GM19240 (cell line): ENCODE measurements around the gene EIF2B4.
A peak's percentile ranks its signal among the peaks of the same experiment; 100 is the strongest.
"Not testable (repeated sequence)": the region's sequence is repeated elsewhere in the genome, so short reads cannot be mapped to it uniquely, and the experiment has no call there.

ENCODE experiments used
- DNase-seq: peaks from one replicate; pipeline ENCODE4 v3.0.0; 2011; ENCODE audit warnings: low spot score; ENCODE audit not compliant: insufficient read length

Gene EIF2B4

GRCh38 chr2:27378096-27378808 lies 8.1 kb upstream of the EIF2B4 start:
- DNase-seq, result no peak

DNA sequence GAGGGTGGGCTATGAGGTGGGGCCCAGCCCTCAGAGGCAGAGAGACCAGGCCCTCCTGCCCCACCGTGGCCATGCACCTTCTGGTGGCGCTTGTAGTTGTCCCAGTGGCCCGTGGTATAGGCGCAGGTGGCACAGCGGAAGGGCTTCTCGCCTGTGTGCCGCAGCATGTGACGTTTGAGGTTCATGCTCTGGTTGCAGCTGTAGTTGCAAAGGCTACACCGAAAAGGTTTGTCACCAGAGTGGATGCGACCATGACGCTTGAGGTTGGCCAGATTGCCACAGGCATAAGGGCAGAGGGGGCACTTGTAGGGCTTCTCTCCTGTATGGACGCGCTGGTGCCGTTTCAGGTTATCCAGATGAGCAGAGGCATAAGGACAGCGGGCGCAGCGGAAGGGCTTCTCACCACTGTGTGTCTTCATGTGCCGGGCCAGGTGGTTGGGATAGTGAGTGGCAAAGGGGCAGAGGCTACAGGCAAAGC lies 7.5 kb upstream of the EIF2B4 start:
- no peak for DNase-seq

GRCh38 chr2:27376866-27377617 lies 6.9 kb upstream of the EIF2B4 start:
- DNase-seq, result no peak

DNA sequence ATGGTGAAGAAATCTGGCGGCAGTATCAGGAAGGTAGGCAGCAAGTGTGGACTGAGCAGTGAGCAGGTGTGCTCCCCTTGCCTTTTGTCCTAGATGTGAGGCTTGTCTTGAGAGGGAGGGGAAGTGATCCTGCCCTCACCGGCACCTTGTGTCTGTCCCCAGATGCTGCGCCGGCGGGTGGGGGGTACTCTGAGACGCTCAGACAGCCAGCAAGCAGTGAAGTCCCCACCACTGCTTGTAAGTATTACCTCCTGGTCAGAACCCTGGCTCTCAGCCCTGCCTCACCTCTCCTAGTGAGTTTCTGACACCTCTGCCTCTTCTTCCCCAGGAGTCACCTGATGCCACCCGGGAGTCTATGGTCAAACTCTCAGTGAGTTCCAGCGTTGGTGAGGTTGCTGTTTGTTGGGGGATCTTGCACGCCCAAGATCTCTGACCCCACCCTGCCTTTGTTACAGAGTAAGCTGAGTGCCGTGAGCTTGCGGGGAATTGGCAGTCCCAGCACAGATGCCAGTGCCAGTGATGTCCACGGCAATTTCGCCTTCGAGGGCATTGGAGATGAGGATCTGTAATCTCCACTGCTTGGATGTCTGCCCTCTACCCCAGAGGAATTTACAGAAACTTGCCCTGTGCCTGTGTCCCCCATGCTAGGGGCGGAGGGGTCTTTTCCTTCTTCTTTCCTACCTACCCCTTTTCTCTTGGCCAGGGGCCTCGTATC lies 6.2 kb upstream of the EIF2B4 start:
- DNase-seq, result no peak

GRCh38 chr2:27375513-27376099 lies 5.5 kb upstream of the EIF2B4 start:
- no peak for DNase-seq

- no peak for DNase-seq
Observed at GRCh38 chr2:27373567-27373966, 3.4 kb upstream of the EIF2B4 start.

DNA sequence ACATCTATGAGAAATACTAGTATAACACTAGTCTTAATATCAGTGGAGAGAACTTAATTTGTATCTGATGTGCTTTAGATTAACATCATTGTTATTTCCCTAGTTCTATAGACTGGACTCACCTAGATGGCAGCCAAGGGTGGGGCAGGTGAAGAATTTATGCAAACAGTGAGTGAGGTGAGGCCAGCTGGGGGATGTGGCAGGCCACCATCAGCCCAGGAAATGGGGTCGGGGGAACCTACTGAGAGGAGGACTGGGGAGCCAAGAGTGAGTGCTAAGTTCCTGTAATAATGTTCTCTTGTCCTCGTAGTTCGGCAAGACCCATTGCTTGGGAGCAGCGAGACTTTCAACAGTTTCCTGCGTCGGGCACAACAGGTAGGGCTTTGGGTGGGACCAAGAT lies 2.8 kb upstream of the EIF2B4 start:
- no peak for DNase-seq

DNA sequence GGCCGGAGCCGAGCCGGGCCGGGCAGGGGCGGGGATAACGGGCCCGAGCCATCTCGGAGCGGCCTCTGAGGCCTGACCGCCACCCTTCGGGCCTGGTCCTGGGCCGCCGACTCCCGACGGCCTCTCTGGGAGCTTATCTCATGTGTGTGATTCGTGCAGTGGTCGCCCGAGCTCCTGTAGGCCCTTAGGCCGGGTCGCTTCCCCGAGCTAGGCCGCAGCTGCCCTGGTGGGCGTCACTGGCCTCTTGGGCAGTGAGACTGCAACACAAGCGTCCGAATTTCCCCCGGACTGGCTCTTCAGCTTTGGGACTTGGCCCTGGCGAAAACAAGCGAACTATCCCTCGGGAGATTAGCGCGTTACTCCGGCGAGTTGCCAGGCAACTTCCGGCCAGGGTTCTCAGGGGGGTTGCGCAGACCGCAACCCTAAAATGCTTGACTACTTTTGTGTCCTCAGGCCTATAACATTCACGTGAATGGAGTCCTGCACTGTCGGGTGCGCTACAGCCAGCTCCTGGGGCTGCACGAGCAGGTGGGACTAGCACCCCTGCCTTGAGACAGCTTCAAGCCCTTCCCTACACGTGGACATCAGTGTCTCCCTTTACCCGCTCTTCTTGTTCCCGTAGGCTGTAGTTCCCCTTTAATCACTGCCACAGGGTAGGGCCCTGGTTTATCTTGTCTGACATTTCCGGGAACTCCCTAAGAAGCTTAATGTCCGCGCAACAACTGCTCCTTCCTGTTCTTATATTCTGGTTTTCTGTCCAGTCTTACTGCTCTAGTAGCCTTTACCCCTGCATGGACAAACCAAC lies 880 bp upstream of the EIF2B4 start:
- DNase-seq, result no peak

DNA sequence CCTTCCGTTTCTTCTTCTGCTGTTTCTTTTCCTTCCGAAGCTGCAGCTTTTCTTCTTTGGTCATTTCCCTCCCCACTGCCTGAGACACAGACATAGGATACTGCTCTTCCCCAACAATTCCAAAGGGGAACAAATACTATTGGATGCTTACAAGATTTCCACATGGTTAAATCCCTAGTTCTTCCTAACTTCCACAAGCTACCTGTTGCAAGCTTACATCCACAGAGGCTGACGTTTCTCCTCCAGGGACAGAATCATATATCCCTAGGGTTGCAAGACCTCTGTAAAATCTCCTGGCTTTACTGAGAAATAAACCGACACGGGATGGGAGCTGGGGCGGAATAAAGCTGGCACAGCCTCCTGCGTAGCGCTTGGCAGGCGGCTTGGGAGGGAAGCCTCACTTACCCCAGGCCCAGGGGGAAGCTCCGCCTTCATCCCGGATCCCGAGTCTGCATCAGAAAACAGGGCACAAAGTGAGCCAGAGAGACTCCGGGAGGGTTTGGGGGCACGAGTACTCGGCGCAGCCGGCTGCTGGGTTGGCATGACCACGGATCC lies 590 bp downstream of the EIF2B4 start:
- no peak for DNase-seq

GRCh38 chr2:27363933-27364332 lies 6.2 kb downstream of the EIF2B4 start:
- no peak for DNase-seq

DNA sequence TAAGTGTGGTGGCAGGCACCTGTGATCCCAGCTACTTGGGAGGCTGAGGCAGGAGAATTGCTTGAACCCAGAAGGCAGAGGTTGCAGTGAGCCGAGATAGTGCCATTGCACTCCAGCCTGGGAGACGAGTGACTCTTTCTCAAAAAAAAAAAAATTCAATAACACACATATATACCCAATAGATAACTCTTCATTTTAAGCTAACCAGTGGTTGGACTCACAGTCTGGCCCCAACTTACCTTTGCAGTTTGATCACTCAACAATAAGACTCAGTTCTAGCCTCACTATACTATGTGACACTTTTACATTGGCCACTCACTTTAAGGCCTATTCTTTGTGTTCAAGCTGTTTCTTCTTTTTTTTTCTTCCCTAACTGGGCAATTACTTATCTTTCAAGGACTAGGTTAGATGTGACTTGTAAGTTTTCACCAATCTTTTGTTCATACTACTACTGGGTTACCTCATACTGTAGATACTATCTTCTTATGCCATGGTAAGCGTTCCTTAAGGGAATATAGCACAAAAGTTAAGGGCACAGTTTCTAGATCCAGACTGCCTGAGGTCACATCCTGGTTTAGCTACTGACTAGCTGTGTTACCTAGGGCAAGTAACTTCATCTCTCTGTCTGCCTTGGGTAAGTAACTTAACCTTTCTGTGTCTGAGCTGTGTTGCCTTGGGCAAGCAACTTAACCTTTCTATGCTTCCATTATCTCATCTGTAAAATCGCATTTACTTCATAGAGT lies 7.3 kb downstream of the EIF2B4 start:
- DNase-seq, result no peak

DNA sequence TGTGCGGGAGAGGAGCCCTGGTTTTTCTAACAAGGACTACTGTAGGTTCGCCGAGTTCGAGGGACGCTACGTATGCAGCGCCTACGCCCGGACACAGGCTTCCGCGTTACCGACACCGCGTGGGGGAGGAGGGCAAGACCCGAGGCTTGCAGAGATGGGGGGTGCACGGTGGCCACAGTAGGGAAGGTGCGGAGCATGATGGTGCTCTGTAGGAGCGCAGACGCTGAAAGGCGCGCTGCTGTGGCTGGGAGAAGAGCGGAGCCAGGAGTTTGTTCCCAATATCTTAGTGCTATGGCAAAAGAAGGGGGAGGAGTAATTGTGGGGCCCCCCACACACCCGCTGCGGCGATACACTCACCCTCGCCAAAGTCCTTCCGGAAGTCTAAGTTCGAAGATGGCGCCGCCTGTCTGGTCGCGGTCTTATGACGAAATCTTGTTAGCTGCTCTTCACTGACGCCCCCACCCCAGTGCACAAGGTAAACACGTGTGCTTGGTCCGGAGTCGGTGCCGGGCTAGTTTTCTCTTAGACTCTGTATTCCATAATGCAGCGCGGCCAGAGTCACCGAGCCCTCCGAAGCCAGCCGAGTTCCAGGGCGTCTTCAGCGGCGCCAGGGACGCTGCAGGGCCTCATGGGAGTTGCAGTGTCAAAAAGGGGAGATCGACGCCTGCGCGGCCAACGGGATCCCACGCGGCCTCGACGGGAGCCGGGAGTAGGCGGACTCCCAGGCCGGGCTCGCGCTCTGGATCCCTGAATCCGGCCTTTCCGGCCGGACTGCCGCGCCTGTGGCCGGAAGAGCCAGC lies 13.6 kb downstream of the EIF2B4 start, which contains the start of gene GTF3C2:
Gene GTF3C2 (minus strand): TSS at position 383 of the 800 bp plus-strand sequence. CDS start 13,210 bp downstream, outside the sequence.
- DNase-seq, result peak; percentile 90

GRCh38 chr2:27356056-27356381 lies 14.1 kb downstream of the EIF2B4 start:
- no peak for DNase-seq

DNA sequence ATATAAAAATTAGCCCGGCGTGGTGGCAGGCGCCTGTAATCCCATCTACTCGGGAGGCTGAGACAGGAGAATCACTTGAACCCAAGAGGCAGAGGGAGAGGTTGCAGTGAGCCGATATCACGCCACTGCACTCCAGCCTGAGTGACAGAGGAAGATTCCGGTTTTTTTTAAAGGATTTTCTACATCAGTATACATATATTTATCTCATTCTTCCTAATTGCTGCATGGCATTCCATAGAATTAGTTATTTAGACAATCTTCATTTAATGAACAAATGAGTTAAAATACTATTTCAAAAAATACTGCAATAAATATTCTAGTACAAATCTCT lies 15.6 kb downstream of the EIF2B4 start:
- no peak for DNase-seq

- DNase-seq, result no peak
Observed at GRCh38 chr2:27353762-27354596, 16.2 kb downstream of the EIF2B4 start.

- not testable (repeated sequence) for DNase-seq
Observed at GRCh38 chr2:27353386-27353761, 16.8 kb downstream of the EIF2B4 start.

GRCh38 chr2:27351802-27352598 lies 18.1 kb downstream of the EIF2B4 start:
- DNase-seq, result no peak
